SKM-1 (cell line): ENCODE measurements around the gene MTNR1B.

Source experiments
- DNase-seq: peaks from one replicate; lab custom pipeline; 2025; ENCODE audit not compliant: unreplicated experiment; lab: John Stamatoyannopoulos, UW

MTNR1B gene

DNA sequence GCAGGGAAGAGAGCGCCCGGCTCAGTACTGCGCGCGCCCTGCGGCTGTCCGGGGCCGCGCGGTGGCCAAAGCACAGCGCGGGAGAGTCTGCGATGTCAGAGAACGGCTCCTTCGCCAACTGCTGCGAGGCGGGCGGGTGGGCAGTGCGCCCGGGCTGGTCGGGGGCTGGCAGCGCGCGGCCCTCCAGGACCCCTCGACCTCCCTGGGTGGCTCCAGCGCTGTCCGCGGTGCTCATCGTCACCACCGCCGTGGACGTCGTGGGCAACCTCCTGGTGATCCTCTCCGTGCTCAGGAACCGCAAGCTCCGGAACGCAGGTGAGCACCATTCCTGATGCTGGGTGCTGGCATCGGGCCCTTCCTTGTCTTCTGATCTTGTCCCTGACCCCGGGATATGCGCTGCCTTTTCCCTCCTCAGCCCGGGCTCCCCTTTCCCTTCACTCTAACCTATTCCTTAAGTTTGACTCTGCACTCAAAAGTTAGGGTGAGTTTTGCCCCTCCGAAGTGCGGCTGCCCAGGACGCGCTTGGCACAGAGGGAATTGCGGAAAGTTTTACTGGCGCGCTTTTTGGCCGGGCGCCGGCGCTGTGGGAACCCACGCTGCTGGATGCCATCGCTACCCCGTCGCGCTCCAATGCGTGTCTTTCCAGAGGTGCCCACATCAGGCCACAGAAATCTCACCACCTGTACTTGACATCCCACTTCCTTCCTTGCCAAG lies at the start of gene MTNR1B:
Gene MTNR1B (plus strand): TSS at position 18 of the 714 bp plus-strand sequence. CDS start 75 bp downstream, at position 93.
- no peak for DNase-seq

DNA sequence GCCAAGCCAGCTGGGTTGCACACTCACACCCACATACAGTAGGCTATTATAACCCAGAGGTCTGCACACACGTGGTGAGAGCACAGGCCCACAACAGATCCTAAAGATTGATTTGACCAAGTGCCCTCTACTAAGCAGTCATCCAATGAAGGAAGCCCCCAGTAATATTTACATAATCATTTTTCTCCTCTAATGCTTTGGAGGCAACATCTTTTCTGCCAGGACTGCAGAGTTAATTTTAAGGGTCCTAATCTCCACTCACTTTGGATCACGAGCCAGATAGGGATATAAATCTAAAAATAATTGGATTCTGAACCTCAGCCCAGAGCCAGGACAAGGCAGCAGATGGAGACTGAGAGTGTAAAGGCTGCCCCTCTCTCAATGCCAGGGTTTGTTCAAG lies 49.1 kb upstream of the MTNR1B start:
- no peak for DNase-seq

DNA sequence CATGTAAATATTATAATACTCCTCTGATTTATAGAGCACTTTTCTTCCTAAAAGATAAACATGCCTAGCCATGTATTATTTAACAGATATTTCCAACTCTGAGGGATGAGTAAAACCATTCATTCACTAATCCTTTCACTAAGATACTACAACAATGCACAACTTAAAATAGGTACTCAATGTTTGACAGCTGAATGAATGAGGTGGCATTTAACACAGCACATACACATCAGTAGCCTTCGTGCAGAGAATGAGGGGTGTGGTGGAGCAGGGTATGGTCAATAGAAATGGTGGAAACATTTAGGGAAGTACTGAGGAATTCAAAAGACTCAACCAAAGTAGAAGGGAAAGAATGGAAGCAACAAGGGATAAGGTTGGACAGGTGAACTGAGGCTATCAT lies 46.7 kb upstream of the MTNR1B start:
- no peak for DNase-seq

DNA sequence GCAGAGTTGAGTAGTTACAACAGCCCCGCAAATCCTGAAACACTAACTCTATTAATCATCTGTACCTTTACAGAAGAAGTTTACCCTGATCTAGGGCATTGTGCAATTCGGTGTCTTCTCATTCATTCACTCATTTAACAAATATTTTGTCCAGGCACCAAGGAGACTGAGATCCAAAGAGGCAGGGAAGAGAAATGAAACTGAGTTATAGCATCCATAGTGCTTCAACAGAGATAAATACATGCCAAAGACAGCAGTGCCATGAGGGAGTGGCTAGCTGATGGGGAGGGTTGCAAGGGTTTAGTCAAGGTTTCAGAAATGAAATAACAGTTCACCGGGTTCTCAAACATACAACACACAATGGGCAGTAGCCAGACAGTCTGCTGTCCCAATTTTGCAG lies 40.2 kb upstream of the MTNR1B start:
- no peak for DNase-seq

DNA sequence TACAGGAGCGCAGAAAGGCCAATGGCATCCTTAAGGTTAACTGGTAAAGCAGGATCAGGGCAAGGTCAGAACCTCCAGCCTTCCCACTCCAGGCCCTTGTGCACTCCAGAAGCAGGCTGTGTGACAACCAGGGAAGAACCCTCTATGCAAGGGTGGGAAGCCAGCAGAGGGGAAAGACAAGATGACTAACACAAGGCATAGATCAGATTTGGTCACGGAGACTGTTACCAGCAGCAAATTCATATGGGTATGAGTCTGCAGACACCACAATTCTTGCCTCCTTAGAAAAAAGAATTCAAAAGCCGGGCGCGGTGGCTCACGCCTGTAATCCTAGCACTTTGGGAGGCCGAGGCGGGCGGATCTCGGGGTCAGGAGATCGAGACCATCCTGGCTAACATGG lies 39.8 kb upstream of the MTNR1B start:
- no peak for DNase-seq

DNA sequence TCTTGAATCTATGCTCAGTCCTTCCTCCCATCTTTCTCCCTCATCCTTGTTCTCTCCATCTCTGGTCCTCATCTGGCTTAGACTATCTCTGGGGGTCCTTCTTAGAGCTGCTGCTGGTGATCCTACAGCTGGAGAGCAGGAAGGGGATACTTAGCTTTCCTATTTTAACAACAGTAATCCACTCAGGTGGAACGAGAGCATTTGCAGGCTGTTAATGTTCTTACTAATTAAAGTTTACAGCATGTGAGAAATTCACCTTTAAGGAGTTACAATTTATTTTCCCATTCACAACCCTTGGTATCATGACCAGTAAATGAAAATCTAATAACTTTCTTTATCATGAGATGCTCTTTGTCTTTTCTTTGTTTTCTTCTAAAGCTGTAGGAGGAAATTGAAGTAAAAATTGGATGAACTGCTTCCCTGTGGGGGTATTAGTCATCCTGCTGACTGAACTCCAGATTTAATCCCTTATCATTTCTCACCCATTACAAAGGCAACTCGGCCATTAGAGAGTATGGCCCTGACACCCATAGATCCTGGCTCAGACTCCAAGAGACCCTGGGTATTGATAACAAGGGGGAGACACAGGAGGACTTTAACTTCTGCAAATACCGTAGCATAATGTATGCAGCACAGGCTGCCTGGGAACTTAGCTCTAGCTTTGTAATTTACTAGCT lies 37.6 kb upstream of the MTNR1B start:
- DNase-seq = no peak

DNA sequence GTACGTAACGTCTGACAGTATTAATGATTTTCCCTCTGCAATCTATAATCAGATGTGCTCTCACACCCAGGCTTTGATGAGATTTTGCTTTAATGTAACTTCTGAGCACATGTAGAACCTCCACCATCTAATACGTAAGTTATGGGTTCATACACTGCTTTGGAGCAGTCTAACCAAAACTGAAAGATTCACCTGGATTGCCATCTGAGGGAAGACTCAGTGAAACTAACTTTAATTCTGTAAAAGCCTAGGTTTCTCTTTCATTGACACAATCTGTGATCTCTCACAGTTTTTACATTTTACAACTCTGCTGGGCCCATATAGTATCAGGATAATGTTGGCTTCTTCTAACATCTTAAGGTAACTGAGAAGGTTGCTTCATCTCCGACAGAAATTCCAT lies 30.1 kb upstream of the MTNR1B start:
- DNase-seq = no peak

DNA sequence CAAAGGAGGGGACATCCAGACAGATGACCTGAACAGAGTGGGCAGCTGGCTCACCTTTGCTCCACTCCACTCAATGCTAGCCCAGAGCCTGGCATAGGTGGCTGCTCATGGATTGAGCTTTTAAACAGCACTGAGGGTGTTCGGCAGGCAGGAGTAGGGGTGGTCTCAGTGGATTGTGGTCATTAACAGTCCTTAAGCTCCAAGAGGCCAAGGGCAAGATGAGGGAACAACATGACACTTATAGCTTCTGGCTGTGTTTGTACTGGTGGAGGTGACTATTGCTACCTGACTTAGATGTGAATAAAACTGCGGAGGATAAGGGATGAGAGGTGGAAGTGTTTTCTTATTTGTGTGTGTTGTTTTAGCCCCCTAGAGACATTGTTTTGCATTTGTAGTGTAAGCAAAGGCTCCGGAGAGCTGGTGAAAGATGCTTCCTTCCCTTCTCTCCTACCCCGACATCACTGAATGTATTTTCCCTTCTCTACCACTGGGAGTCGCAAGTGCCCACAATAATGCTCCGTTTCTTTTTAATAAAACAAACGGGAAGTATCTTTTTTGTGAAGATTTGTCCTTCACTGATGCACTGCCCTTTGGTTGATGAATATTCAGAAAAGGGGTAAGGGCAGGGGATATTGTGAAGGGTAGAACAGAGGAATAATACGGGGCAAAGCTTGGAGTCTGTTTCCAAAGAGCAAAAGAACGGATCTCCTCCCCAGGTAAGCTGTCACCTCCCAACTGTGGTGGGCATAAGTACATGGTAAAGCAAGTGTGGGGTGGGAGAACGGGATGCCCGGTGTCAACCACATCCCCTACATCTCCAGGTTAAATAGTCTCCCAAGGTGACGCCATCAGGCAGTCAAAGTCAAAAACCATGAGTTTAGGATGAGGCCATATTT lies 27.5 kb upstream of the MTNR1B start:
- DNase-seq = peak; percentile 54

DNA sequence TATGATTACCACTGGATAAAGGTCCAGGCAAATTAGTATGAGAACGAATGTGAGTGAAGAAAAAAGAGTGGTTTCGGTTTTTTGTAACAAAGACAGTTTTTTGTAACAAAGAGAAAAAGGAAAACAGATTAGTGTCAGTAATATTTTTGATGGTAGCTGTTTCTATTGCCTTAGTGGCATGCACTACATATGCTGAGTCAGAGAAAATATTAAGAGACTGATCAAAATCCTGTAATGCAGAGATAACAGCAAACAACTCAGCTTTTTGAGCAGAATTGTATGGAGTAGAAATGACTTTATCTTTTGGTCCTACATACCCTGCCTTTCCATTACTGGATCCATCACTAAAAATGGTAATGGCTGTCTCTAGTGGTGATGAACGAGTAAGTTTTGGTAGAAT lies 22.7 kb upstream of the MTNR1B start:
- DNase-seq = no peak

DNA sequence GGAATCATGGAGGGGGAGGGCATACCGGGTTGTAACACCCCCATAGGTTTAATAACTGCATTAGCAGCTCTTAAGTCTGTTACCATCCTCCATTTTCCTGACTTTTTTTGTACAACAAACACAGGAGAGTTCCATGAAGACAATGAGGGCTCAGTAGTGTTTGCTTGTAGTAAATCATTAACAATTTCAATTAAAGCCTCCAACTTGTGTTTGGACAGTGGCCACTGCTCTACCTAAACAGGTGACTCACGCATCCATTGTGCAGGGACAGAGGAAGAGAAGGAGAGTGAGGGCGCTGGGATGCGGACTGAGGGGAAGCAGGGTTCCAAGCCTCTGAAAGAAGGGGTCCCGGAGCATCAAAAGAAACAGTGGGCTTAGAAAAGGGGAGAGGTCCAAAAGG lies 21.3 kb upstream of the MTNR1B start:
- no peak for DNase-seq

DNA sequence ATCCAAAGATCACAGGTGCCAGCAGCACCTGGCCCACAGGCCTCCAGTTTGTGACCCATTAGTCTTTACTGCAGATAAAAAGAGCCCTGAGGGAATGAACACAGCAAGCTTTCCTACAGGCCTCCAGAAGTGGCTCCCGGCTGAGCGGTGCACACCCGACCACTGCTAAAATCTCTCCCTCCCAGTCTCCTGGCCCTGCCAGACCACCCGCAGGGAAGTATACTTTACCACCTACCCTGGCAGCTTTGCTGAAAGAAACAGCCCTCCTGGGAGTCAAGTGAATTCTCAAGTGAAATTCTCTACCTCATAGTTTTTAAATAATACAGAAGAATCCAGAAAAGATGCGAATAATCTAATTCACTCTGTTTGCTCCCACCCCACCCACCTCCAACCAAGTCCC lies 15.4 kb upstream of the MTNR1B start:
- no peak for DNase-seq

DNA sequence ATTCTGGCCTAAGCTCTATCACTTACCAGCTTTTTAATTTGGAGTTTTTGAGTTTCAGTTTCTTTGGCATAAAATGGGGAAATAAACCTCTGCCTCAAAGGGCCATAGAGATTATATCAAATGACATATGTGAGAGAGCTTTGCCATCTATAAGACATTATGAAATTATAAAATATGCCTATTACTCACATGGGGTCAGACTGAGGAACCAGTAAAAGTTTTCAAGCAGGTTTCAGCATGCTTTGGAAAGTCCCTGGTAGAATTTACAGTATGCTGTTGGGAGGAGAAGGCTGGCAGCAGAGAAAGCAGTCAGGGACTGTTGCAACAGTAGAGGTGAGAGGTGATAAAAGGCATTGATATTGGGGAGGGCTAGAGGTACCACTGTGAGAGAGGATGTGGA lies 13.6 kb upstream of the MTNR1B start:
- no peak for DNase-seq

DNA sequence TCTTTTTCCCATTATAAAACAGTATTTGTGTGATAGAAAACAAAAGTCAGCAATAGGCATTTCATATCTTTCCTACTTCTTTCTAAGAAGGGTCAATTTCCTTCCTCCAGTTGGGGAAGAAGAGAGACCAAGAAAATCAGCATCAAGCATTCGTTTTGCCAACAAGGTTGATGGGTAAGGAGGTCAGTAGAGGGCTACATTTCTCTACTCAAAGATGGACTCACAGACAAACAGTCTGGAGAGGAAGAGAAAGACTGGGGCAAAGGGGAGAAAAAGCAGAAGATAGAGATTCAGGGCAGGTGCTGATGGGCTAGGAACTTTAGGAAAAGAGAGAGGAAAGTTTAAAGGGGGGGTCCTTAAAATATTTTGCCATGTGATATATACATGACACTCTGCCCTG lies 8.6 kb upstream of the MTNR1B start:
- DNase-seq = no peak

DNA sequence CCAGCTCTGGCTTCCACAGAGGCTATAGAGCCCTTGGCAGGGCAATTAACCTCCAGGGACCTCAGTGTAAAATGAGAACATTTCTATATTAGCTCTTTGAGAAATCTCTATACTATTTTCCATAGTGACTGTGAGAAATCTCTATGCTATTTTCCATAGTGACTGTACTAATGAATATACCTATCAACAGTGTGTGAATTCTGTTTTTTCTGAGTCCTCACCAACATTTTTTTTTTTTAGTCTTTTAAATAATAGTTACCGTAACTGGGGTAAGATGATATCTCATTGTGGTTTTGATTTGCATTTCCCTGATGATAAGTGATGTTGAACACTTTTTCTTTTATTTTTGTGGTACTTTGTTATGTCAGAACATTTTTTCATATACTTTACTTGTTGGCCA lies 7.0 kb upstream of the MTNR1B start:
- DNase-seq = no peak

DNA sequence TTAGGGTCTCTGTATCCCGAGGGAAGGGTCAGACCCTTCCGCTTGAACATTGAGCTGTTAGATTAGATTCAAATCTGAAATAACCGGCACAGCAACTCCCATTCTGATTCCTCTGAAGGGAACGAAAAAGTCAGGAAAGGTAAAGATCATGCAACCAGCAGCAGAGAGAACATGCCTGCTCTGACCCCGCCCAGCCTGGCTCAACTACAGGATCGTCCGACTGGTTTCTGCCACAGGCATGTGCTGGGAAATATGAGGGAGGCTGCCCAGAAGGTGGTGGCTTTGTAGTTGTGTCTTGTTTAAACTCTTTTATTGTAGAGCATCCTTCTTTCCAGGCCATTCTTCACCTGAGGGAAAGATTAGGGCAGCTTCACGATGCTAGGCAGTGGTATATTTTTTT lies 5.0 kb upstream of the MTNR1B start:
- no peak for DNase-seq

DNA sequence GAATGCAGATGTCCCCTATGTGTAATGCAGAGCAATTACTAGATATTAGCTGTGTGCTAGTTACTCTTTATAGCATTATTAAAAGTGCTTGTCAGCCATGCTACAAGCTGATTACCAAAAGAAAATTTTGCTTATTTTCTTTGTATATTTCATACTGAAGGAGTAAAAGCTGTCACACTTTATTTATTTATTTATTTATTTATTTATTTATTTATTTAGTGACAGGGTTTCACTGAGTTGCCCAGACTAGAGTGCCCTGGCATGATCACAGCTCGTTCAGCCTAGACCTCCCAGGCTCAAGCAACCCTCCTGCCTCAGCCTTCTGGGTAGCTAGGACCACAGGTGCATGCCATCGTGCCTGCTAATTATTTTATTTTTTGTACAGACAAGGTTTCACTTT lies 4.3 kb upstream of the MTNR1B start:
- DNase-seq = no peak

DNA sequence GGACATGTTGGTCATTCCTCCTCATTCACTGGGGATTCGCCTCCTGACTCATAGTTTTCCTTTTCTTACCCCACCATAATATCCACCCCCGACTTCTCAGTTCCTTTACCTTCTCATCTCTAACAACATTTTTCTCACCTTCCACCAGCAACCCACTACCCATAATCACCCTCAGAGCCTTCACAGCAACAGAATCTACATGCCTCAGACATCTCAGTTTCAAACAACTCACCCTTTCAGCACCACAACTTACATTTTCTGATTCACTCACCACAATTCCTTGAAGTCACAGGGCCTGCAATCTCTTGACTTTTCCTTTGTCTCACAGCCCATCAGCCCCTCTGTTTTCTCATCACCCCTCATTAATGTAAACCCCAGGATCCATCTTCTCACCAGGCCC lies 2.3 kb upstream of the MTNR1B start:
- no peak for DNase-seq

DNA sequence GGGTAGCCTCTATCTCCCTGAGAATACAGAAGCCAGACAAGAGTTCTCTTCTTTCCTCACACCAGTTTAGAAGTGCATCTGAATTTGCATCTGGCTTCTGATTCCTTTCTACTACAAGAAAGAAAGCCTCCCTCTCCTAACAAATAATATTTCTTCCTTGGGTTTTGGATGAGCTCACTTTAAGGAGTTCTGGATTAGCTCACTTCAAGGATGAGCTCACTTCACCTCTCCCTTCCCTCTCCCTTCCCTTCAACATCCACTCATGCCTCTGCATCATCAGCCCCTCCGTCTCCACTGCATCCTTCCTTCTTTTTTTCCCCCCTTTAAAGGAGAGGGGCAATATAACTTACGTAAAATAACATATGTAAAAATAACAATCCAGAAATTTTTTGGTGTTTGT lies 1.6 kb upstream of the MTNR1B start:
- no peak for DNase-seq

DNA sequence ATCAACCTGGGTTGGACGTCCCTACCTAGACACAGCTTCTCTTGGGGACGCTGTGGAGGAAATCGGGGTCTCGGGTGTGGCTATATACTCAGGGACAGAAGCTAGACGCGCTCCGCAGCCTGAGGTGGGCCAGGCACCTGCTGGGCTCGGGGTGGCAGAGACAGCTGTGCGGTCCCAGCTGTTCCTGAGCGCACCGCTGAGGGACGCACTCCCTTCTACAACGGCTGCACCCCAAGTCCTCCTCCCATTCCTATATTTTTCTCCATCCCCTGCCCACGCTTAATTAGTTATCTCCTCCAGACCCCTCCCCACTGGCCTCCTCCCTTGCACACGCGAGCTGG lies 188 bp upstream of the MTNR1B start:
- DNase-seq = no peak

DNA sequence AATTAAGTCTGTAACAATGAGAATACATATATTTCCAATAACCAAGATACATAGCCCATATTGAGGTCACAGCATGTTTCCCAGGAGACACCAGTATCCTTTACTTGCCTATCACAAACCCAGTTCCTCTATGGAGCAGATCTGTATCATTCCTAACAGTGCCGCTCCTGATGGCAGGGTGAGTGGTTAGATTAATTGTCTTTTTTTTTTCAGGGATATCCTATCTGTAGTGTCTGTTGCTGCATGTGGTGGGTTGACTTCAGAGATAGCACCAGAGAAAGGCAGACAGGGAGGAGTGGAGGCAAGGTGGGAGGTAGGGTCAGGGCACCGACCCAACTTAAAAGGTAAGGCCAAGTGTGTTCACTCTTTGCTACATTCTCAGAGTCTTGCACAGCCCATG lies 2.8 kb downstream of the MTNR1B start:
- no peak for DNase-seq

DNA sequence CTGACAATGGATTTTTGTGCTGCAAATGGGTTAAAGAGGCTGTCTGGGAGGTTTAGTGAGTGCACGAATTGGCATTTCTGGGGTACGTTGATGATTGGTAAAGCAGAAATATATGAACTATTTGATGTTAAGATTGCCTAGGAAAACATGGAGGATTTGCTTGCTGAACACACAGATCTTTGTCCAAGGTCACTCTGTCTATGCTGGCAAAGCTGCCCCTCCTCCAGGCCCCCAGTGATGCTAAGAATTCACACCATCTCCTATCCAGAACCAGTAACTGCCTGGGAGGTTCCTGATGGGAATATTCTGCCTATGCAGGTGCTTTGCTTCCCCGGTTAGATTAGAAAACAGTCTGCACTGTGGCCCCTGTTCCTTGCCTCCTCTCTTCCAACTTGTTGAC lies 5.8 kb downstream of the MTNR1B start:
- DNase-seq = no peak

DNA sequence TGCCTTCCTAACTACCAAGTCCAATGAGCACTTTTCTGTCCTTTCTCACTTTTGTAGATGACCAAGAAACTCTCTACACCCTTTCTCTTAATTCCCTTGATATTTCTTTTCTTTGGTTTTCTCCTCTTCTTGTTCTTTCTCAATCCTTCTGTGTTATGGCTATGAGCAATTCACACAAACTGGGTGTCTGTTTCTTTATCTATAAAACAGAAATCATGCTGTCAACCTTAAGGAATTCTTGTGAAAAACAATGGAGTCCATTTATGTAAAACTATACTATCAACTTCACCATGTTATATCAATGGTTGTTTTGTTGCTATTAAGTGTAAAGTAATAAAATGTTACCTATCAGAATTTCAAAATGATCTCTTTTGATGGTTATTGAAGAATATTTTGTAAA lies 7.2 kb downstream of the MTNR1B start:
- DNase-seq = no peak
